ENCODE data around the gene RPS15A.

Gene RPS15A

GRCh38 chr16:18804540-18804939 lies 14.4 kb upstream of the RPS15A start:
- no peak for TF ChIP-seq CTCF (IDR thresholded peaks at IDR 0.05; ENCODE audit: low read depth, low read length)
- H3K4me3 ChIP-seq (ENCODE audit: low read depth, low read length) = no peak overlapping the region
- no peak for DNase-seq (ENCODE audit: low read depth, low spot score)
- in situ Hi-C loops (cut with HindIII; ENCODE audit: low sequenced_read_pairs) = no loop called here

DNA sequence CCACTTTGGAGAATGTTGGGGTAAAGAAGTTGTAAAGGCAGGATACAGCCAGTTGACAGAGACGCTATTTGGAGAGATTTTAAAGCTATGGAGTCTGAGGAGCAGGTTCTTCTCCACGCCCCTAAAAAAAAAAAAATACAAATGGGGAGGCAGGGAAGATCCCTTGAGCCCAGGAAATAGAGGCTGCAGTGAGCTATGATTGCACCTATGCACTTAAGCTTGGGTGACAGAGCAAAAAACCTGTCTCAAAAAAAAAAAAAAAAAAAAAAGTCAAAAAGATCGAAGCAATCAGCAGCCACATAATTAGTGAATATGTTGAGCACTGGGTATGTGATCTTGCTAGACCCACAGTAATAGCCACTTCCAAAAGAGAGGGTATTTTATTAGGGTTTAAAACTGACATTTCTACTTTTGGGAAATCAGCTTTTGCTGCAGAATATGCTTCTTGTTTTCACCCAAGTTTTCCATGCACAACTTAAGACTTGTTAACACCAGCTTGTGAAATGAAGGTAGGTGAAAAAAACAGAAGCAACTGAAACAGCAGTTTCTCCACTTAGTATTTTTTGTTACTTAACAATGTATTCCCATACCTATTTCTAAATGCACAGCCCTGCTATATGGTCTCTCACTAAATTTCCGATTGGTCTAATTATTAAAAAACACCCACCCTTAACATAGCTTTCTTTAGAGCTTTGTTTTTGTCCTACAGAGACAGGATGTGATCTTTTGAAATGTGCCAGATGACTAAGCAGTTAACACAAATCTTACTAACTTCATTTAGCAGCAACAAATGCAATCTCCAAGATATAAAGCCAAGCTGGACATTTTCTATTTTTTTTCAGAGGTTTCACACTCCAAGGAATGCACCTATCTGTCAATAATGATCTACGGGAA lies 13.7 kb upstream of the RPS15A start:
- DNase-seq (ENCODE audit: low read depth, low spot score) = peak; percentile 43
- H3K4me3 ChIP-seq (ENCODE audit: low read depth, low read length) = no peak overlapping the region
- in situ Hi-C loops (cut with HindIII; ENCODE audit: low sequenced_read_pairs) = no loop called here
- TF ChIP-seq CTCF (IDR thresholded peaks at IDR 0.05; ENCODE audit: low read depth, low read length) = no peak

DNA sequence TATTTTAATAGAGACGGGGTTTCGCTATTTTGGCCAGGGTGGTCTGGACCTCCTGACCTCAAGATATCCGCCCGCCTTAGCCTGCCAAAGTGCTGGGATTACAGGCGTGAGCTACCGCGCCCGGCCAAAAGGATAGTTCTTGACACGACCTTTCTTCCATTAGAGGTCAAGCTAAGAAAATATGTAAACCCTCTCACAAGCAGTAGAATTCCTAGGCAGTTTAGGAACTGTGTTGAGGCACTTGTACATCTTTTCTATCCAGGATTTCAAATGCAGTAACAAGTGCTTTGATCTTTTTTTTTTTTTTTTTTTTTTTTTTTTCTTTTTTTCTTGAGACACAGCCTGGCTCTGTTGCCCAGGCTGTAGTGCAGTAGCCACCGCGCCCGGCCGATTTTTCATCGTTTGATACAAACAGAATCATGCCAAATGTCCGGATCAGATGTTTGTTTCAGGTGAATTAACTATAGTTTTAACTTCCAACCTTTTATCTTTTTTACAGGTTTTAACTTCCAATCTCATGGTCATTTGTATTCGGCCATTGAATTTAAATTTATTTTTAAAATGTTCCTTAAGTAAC lies 12.7 kb upstream of the RPS15A start:
- in situ Hi-C loops (cut with HindIII; ENCODE audit: low sequenced_read_pairs) = no loop called here
- DNase-seq (ENCODE audit: low read depth, low spot score) = no peak
- no peak overlapping the region for H3K4me3 ChIP-seq (ENCODE audit: low read depth, low read length)
- no peak for TF ChIP-seq CTCF (IDR thresholded peaks at IDR 0.05; ENCODE audit: low read depth, low read length)

- peak; percentile 72 for TF ChIP-seq CTCF (IDR thresholded peaks at IDR 0.05; ENCODE audit: low read depth, low read length)
- peak within 1 kb of the TSS; percentile 93 for H3K4me3 ChIP-seq (ENCODE audit: low read depth, low read length)
- in situ Hi-C loops (cut with HindIII; ENCODE audit: low sequenced_read_pairs) = no loop called here
- DNase-seq (ENCODE audit: low read depth, low spot score) = peak; percentile 100
These were observed 11.2 kb upstream of the RPS15A start, which contains the start of gene ARL6IP1 for GRCh38 chr16:18801145-18801972. Gene ARL6IP1, minus strand, starts transcription at chr16:18801549. Its CDS starts 83 bp downstream, at chr16:18801466.

DNA sequence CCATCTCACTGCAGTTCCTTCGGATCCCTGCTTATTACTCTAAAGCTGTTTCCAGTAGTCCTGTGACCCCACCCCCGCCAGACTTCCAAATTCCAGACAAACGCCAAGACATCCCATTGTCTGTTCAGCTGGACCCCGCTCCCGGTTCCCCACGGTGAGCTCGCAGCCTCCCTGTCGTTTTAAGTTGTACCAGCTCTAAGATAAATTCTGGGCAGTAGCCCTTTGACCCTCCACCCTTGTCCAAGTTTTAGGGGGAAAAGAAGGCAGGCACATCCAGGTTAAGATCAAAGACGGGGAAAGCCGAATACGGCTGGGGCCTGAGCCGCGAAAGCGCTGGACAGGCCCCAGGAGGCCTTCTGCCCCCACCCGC lies 10.6 kb upstream of the RPS15A start:
- no peak for TF ChIP-seq CTCF (IDR thresholded peaks at IDR 0.05; ENCODE audit: low read depth, low read length)
- peak overlapping the region; percentile 93 for H3K4me3 ChIP-seq (ENCODE audit: low read depth, low read length)
- in situ Hi-C loops (cut with HindIII; ENCODE audit: low sequenced_read_pairs) = no loop called here
- DNase-seq (ENCODE audit: low read depth, low spot score) = peak; percentile 25

DNA sequence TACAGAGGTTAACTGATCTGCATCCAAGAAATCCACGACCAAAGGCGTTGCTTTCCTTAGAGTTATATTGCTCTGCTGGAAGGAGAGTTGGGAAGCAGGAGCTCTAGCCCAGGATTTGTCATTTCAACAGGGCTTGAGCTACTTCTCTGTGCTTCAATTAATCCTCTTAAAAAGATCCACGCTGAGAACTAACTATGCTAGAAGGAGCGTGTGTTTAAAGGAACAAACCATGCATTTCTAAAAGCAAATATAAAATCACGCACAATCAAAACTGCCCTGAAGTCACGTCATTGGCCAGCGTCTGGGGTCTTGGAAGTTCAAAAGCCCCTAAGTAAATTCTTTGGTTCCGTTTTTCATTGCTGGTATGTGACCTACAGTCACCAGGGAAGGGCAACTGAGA lies 10.2 kb upstream of the RPS15A start:
- H3K4me3 ChIP-seq (ENCODE audit: low read depth, low read length) = peak overlapping the region; percentile 93
- DNase-seq (ENCODE audit: low read depth, low spot score) = no peak
- in situ Hi-C loops (cut with HindIII; ENCODE audit: low sequenced_read_pairs) = no loop called here
- no peak for TF ChIP-seq CTCF (IDR thresholded peaks at IDR 0.05; ENCODE audit: low read depth, low read length)

Data from astrocyte of the spinal cord (primary cell).